Mesendoderm (in vitro differentiated cells): ENCODE results near the gene LOC128125822.
"Not testable (repeated sequence)": the region's sequence is repeated elsewhere in the genome, so short reads cannot be mapped to it uniquely, and the experiment has no call there.

Experiments
- DNase-seq: peaks from one replicate; pipeline ENCODE4 v3.0.0; 2013
- H2AK5ac ChIP-seq: 2 replicates; pipeline ENCODE4 v1.6.1; 2013; ENCODE audit warnings: low read length, inconsistent platforms
- H2BK120ac ChIP-seq: 2 replicates; pipeline ENCODE4 v1.6.1; 2013; ENCODE audit warnings: low read depth, mild to moderate bottlenecking, low read length, moderate library complexity, mixed read lengths
- H2BK15ac ChIP-seq: replicated peaks from 2 replicates; pipeline ENCODE4 v1.6.1; 2013; ENCODE audit warnings: low read depth, mild to moderate bottlenecking, moderate library complexity
- H2BK5ac ChIP-seq: 2 replicates; pipeline ENCODE4 v1.6.1; 2013; ENCODE audit warnings: low read length, inconsistent platforms
- H3K18ac ChIP-seq: 2 replicates; pipeline ENCODE4 v1.6.1; 2013; ENCODE audit warnings: mild to moderate bottlenecking, low read length, mixed read lengths
- H3K23ac ChIP-seq: one replicate; pipeline ENCODE4 v1.6.1; 2013; ENCODE audit warnings: low read length
- H3K27ac ChIP-seq: 2 replicates; pipeline ENCODE4 v1.5.1; 2013; ENCODE audit warnings: low read depth, mild to moderate bottlenecking, inconsistent platforms, low read length, moderate library complexity
- H3K27me3 ChIP-seq: 2 replicates; pipeline ENCODE4 v1.6.1; 2013; ENCODE audit warnings: low read length, control low read depth, mild to moderate bottlenecking, inconsistent platforms; ENCODE audit not compliant: insufficient read depth, poor library complexity
- H3K36me3 ChIP-seq: 2 replicates; pipeline ENCODE4 v1.6.1; 2013; ENCODE audit warnings: low read length, inconsistent platforms; ENCODE audit not compliant: control insufficient read depth, insufficient read depth
- H3K4ac ChIP-seq: one replicate; pipeline ENCODE4 v1.6.1; 2013; ENCODE audit warnings: low read depth, mild to moderate bottlenecking, low read length, moderate library complexity
- H3K4me1 ChIP-seq: 2 replicates; pipeline ENCODE4 v1.6.1; 2013; ENCODE audit warnings: low read depth, low read length, inconsistent platforms; ENCODE audit not compliant: control insufficient read depth
- H3K4me2 ChIP-seq: 2 replicates; pipeline ENCODE4 v1.6.1; 2013; ENCODE audit warnings: low read length
- H3K4me3 ChIP-seq: 2 replicates; pipeline ENCODE4 v1.5.1; 2013; ENCODE audit warnings: mild to moderate bottlenecking, low read length
- H3K56ac ChIP-seq: one replicate; pipeline ENCODE4 v1.6.1; 2013; ENCODE audit warnings: low read length
- H3K79me1 ChIP-seq: 2 replicates; pipeline ENCODE4 v1.6.1; 2013; ENCODE audit warnings: low read length, inconsistent platforms
- H3K79me2 ChIP-seq: 2 replicates; pipeline ENCODE4 v1.6.1; 2013; ENCODE audit warnings: mild to moderate bottlenecking, low read length; ENCODE audit not compliant: control insufficient read depth, insufficient read depth
- H3K9ac ChIP-seq: 2 replicates; pipeline ENCODE4 v1.6.1; 2013; ENCODE audit warnings: low read length, inconsistent platforms
- H4K5ac ChIP-seq: one replicate; pipeline ENCODE4 v1.6.1; 2013; ENCODE audit warnings: low read length
- H4K8ac ChIP-seq: one replicate; pipeline ENCODE4 v1.6.1; 2013; ENCODE audit warnings: low read depth, mild to moderate bottlenecking, control low read depth, low read length, moderate library complexity
- WGBS: extraction: QIAGEN DNeasy Blood & Tissue Kit; methylation state at CpG from one replicate; pipeline ENCODE4 v1.1.7; 2013; ENCODE audit warnings: low lambda C conversion rate, missing lambda C conversion rate; ENCODE audit not compliant: insufficient coverage; ENCODE audit errors: extremely low coverage; 5-methylcytosine and 5-hydroxymethylcytosine counted together

The LOC128125822 gene

DNA sequence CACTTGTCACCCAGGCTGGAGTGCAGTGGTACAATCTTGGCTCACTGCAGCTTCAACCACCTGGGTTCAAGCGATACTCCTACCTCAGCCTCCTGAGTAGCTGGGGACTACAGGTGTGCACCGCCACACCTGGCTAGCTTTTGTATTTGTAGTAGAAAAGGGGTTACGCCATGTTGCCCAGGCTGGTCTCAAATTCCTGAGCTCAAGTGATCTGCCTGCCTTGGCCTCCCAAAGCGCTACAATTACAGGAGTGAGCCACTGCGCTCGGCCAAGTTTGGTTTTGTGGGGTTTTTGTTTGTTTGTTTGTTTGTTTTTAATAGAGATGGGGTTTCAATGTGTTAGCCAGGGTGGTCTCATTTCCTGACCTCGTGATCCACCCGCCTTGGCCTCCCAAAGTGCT, 12.3 kb downstream of the LOC128125822 start:
- Histone ChIP-seq H3K4me3 (no peak overlapping the region), H4K8ac (no peak overlapping the region), H3K27ac (no peak overlapping the region), H3K4me1 (no peaks in the 10 kb centered on the region), H3K9ac (no peak overlapping the region), H2BK5ac (no peak overlapping the region), H3K23ac (no peak overlapping the region), H3K27me3 (no peaks in the 10 kb centered on the region), H3K36me3 (no peaks in the 10 kb centered on the region), H3K18ac (no peak overlapping the region), H2BK120ac (no peak overlapping the region), H2BK15ac (no peak overlapping the region), H2AK5ac (no peak overlapping the region), H3K79me2 (no peaks in the 10 kb centered on the region), H3K4me2 (no peak overlapping the region), H3K4ac (no peak overlapping the region), H3K79me1 (no peaks in the 10 kb centered on the region), H3K56ac (no peak overlapping the region), H4K5ac (no peak overlapping the region)
- no peak for DNase-seq
- no CpG with 5 or more reads among the region's 8 CpGs for WGBS

DNA sequence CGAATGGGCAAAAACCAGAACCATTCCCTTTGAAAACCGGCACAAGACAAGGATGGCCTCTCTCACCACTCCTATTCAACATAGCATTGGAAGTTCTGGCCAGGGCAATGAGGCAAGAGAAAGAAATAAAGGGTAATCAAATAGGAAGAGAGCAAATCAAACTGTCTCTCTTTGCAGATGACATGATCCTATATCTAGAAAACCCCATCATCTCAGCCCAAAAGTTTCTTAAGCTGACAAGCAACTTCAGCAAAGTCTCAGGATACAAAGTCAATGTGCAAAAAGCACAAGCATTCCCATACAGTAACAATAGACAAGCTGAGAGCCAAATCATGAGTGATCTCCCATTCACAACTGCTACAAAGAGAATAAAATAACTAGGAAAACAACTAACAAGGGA, 13.4 kb downstream of the LOC128125822 start:
- not testable (repeated sequence) for H3K18ac ChIP-seq, H3K36me3 ChIP-seq, H3K4ac ChIP-seq, H3K56ac ChIP-seq, H3K79me1 ChIP-seq, H3K79me2 ChIP-seq, H3K27me3 ChIP-seq, H4K5ac ChIP-seq, H3K23ac ChIP-seq, H3K27ac ChIP-seq, H3K4me3 ChIP-seq, H3K9ac ChIP-seq, H2BK120ac ChIP-seq, H3K4me2 ChIP-seq, H3K4me1 ChIP-seq, H4K8ac ChIP-seq, H2BK15ac ChIP-seq, H2AK5ac ChIP-seq, H2BK5ac ChIP-seq, DNase-seq
- whole genome bisulfite sequencing: no CpG with 5 or more reads among the region's 2 CpGs

DNA sequence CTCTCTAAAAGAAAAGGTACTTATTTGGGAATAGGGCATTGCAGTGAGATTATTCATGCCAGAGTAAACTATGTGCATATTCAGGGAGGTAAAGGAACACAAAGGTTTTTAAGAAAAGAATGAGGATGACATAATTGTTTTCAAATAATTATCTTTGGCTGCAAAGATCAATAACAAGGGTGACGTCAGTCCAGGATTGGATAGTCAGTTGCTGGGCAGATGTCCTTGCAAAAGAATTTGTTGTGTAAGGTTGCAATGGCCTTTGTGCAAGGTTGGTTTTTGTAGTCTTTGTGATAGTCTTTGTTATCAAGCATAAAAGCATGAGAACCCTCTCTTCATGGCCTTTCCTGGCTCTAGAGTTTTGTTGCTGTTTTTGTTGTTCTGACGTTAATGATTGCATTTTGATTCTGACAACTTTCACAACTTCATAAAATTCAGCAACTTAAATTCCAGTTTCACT, 17.7 kb downstream of the LOC128125822 start:
- peak; percentile 6 for DNase-seq
- no peaks in the 10 kb centered on the region for H3K79me1 ChIP-seq
- no peak overlapping the region for H3K9ac ChIP-seq
- no peaks in the 10 kb centered on the region for H3K4me1 ChIP-seq
- no peaks in the 10 kb centered on the region for H3K79me2 ChIP-seq
- H3K23ac ChIP-seq: no peak overlapping the region
- H3K36me3 ChIP-seq: no peaks in the 10 kb centered on the region
- no peak overlapping the region for H3K27ac ChIP-seq
- H4K5ac ChIP-seq: no peak overlapping the region
- WGBS: no CpG with 5 or more reads among the region's 2 CpGs
- H2AK5ac ChIP-seq: no peak overlapping the region
- no peak overlapping the region for H2BK15ac ChIP-seq
- no peak overlapping the region for H2BK5ac ChIP-seq
- no peak overlapping the region for H3K56ac ChIP-seq
- H3K27me3 ChIP-seq: no peaks in the 10 kb centered on the region
- no peak overlapping the region for H3K4me3 ChIP-seq
- no peak overlapping the region for H3K4me2 ChIP-seq
- H3K4ac ChIP-seq: no peak overlapping the region
- H2BK120ac ChIP-seq: no peak overlapping the region
- no peak overlapping the region for H4K8ac ChIP-seq
- no peak overlapping the region for H3K18ac ChIP-seq

DNA sequence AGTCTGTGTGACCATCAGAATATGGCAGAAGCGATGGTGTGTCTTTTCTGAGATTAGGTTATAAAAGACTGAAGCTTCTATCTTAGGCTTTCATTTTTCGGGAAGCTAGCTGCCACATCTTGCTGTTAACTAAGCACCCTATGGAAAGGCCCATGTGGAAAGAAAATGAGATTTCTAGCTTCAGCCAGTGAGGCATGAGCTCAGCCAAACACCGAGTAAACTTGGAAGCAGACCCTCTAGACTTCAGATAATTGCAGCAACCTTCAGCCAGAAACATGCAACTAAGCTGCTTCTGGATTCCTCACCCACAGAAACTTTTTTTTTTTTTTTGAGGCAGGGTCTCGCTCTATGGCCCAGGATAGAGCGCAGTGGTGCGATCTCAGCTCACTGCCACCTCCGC, 20.6 kb downstream of the LOC128125822 start:
- H2BK15ac ChIP-seq: no peak overlapping the region
- no peak overlapping the region for H3K23ac ChIP-seq
- H4K8ac ChIP-seq: no peak overlapping the region
- H3K36me3 ChIP-seq: no peaks in the 10 kb centered on the region
- H3K18ac ChIP-seq: no peak overlapping the region
- H2BK5ac ChIP-seq: no peak overlapping the region
- H3K56ac ChIP-seq: no peak overlapping the region
- no peak overlapping the region for H3K9ac ChIP-seq
- no peak overlapping the region for H3K4ac ChIP-seq
- no peak overlapping the region for H4K5ac ChIP-seq
- no peaks in the 10 kb centered on the region for H3K27me3 ChIP-seq
- H3K4me2 ChIP-seq: no peak overlapping the region
- H2BK120ac ChIP-seq: no peak overlapping the region
- DNase-seq: no peak
- WGBS: no CpG with 5 or more reads among the region's 7 CpGs
- H3K27ac ChIP-seq: no peak overlapping the region
- H3K79me2 ChIP-seq: no peaks in the 10 kb centered on the region
- no peak overlapping the region for H2AK5ac ChIP-seq
- H3K4me3 ChIP-seq: no peak overlapping the region
- no peaks in the 10 kb centered on the region for H3K79me1 ChIP-seq
- no peaks in the 10 kb centered on the region for H3K4me1 ChIP-seq

DNA sequence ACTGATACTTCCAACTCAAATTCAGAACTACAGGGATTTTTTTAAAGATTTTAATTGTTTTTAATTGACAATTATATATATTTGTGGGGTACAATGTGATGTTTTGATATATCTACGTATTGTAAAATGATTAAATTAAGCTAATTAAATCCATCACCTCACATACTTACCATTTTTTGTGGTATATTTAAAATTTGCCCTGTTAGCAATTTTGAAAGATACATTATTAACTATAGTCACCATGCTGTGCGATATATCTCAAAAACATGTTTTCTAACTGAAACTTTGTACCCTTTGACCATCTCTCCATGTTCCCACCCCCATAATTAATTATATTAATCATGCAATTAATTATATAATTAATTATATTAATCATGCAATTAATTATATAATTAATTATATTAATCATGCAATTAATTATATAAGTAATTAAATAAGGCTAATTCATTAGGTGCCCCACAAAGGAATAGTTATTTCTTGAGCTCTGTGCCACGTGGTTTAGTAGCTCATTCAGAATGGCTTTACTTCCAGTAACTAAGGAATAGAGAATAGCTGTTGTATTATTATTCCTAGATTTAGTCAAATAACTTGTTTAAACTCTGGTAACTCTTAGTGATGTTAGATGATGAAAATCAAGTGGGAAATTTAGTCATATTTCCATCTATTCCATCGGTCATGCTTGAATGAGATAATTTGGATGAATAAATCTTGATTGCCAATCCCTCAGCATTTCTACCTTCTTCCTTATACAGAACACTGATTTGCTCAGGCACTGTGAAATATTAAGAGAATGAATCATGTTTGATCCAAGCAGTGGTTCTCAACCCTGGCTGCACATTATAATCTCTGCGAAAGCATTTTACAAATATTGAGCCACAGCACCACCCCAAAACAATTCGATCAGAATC, 25.1 kb downstream of the LOC128125822 start:
- Histone ChIP-seq H3K9ac (peak overlapping the region; percentile 5), H3K23ac (no peak overlapping the region), H4K8ac (no peak overlapping the region), H3K56ac (peak overlapping the region; percentile 26), H3K4me1 (no peaks in the 10 kb centered on the region), H3K36me3 (no peaks in the 10 kb centered on the region), H3K4me3 (no peak overlapping the region), H3K18ac (no peak overlapping the region), H3K27ac (no peak overlapping the region), H3K4ac (no peak overlapping the region), H2BK120ac (no peak overlapping the region), H2BK15ac (no peak overlapping the region), H3K4me2 (peak overlapping the region; percentile 94), H2BK5ac (no peak overlapping the region), H3K79me2 (no peaks in the 10 kb centered on the region), H3K79me1 (no peaks in the 10 kb centered on the region), H3K27me3 (no peaks in the 10 kb centered on the region), H4K5ac (no peak overlapping the region), H2AK5ac (no peak overlapping the region)
- no CpG with 5 or more reads among the region's 6 CpGs for WGBS
- DNase-seq: no peak
